Measurements from ENCODE around the gene MAN1A1. TPM values are rescaled to one million over a fixed set of nuclear protein-coding genes. Genes with fewer than 3 reads are reported as not detected.

The MAN1A1 gene
- polyA plus RNA-seq, 2 of the 4 experiments (the other 2 are of a cell fraction): 0.05 TPM; not detected in 1

- Histone ChIP-seq H3K4me2 (no peak overlapping the region), H3K4me3 (no peak overlapping the region), H3K9me3 (no peaks in the 10 kb centered on the region), H3K4me1 (no peaks in the 10 kb centered on the region), H3K27ac (no peak overlapping the region)
- ChIA-PET POLR2A (no interaction called here), CTCF (no interaction called here)
- FAIRE-seq (no peak), DNase-seq (ENCODE audit: low read depth in 1 of 2, low spot score in 1 of 2) (no peak), ATAC-seq (no peak)
- WGBS (ENCODE audit: missing lambda C conversion rate): 36% methylated on average over 7 of the region's 7 CpGs
- TF ChIP-seq HOXB13 (CRISPR knock-in tag; IDR thresholded peaks at IDR 0.05; ENCODE audit: low read depth): no peak
- no peak for TF ChIP-seq JUN (IDR thresholded peaks at IDR 0.05)
- no peak for TF ChIP-seq CBX2 (IDR thresholded peaks at IDR 0.05; ENCODE audit: borderline replicate concordance, low read depth)
- TF ChIP-seq RCOR1 (IDR thresholded peaks at IDR 0.05; ENCODE audit: low read depth, low read length): no peak
- TF ChIP-seq MYC (IDR thresholded peaks at IDR 0.05; ENCODE audit: borderline replicate concordance, low read length): no peak
- no peak for TF ChIP-seq HOXA7 (CRISPR knock-in tag; IDR thresholded peaks at IDR 0.05)
- TF ChIP-seq REST (IDR thresholded peaks at IDR 0.05): no peak
- TF ChIP-seq KDM1A (IDR thresholded peaks at IDR 0.05; ENCODE audit: low read depth): no peak
- no peak for TF ChIP-seq CTCF (IDR thresholded peaks at IDR 0.05)
- no peak for TF ChIP-seq ESRRA (IDR thresholded peaks at IDR 0.05; ENCODE audit: borderline replicate concordance, low read length)
- no peak for TF ChIP-seq CHD2 (IDR thresholded peaks at IDR 0.05; ENCODE audit: low read length, partially characterized antibody)
Observed at GRCh38 chr6:119205911-119206618, 143.5 kb downstream of the MAN1A1 start.

- 25% methylated on average over 3 of the region's 3 CpGs for WGBS (ENCODE audit: missing lambda C conversion rate)
- FAIRE-seq: no peak
- TF ChIP-seq BCL3 (IDR thresholded peaks at IDR 0.05) (no peak), ZC3H11A (IDR thresholded peaks at IDR 0.05) (no peak), JUN (IDR thresholded peaks at IDR 0.05) (no peak), PHF8 (IDR thresholded peaks at IDR 0.05; ENCODE audit: borderline replicate concordance, low read depth) (no peak), RARB (CRISPR knock-in tag; IDR thresholded peaks at IDR 0.05) (no peak), MAX (IDR thresholded peaks at IDR 0.05) (no peak), HES2 (IDR thresholded peaks at IDR 0.05) (no peak), CBX8 (IDR thresholded peaks at IDR 0.05) (no peak), ZFP36 (IDR thresholded peaks at IDR 0.05; ENCODE audit: borderline replicate concordance, partially characterized antibody) (no peak), POLR2A (IDR thresholded peaks at IDR 0.05; ENCODE audit: low read length) (no peak), RAD21 (conservative IDR thresholded peaks at IDR 0.05 in 1 of 2, IDR thresholded peaks at IDR 0.05 in 1 of 2) (no peak), GATA3 (IDR thresholded peaks at IDR 0.05; ENCODE audit: borderline replicate concordance) (no peak), ATOH8 (CRISPR knock-in tag; IDR thresholded peaks at IDR 0.05; ENCODE audit: low read depth) (no peak)
- Histone ChIP-seq H3K4me1 (no peaks in the 10 kb centered on the region), H3K9me3 (no peaks in the 10 kb centered on the region), H3K4me2 (no peak overlapping the region), H3K27ac (no peak overlapping the region), H3K4me3 (no peak overlapping the region)
- DNase-seq (ENCODE audit: low read depth in 1 of 2, low spot score in 1 of 2): no peak
- POLR2A ChIA-PET: no interaction called here
- CTCF ChIA-PET: no interaction called here
- no peak for ATAC-seq
Observed at GRCh38 chr6:119204719-119205118, 144.8 kb downstream of the MAN1A1 start.
